K562 (cell line): ENCODE data around the gene ISG20.

Experiments used
- PYGO2 ChIP-seq: fragments of 450-650 bp; IDR thresholded peaks from 2 replicates; pipeline ENCODE4 v1.6.1; 2016; ENCODE audit warnings: mild to moderate bottlenecking, missing genetic modification characterization, moderate library complexity, missing compliant biosample characterization
- TCF7 ChIP-seq: sonication (generic); IDR thresholded peaks from 2 replicates; pipeline ENCODE4 v1.6.1; 2016; ENCODE audit warnings: antibody characterized with exemption, borderline replicate concordance

DNA sequence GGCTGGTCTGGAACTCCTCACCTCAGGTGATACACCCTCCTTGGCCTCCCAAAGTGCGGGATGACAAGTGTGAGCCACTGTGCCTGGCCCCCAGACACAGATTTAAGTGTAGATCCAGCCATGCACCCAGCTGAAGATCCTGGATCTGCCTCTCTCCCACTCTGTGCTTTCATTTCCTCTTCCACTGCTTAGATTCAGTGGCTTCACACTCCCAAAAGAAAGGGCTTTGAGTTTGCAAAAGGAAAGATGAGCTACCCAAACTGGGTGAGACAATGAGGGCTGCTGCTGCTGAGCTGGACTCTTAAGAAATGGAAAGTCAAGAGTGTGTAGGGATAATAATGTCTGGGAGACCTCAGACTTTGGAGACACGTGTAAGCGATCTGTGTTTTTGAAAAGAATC is 45.5 kb downstream of the ISG20 start:
- TF ChIP-seq PYGO2 (no peak), TCF7 (no peak)
